A549 treated with AZD2906 at 1 μM for 4 hours (cell line): ENCODE results near the gene VCY1B. TPM values are rescaled to one million over a fixed set of nuclear protein-coding genes. Genes with fewer than 3 reads are reported as not detected.

Experiments
- total RNA-seq: library from RNA; stranded (reverse); fragments of 200-300 nt; extraction: Qiagen RNA extraction; gene quantifications from 5 replicates; pipeline ENCODE4 v1.2.3, GENCODE V29; 2022

Gene VCY1B
- total RNA-seq, result not detected in 5 replicates

GRCh38 chrY:14055927-14056326 is at the start of gene VCY1B:
TSS of gene VCY1B (plus strand) at chrY:14056227. CDS start at chrY:14056290, 63 bp downstream.

Other genes with a start within 250 kb of the VCY1B start
- not detected in 5 replicates for gene VCY, start 69.8 kb upstream of the VCY1B start, total RNA-seq